Keratinocyte (primary cell): Measurements from ENCODE around the gene FOSB. TPM values are rescaled to one million over a fixed set of nuclear protein-coding genes. Genes with fewer than 3 reads are reported as not detected.
"Not testable (repeated sequence)": the region's sequence is repeated elsewhere in the genome, so short reads cannot be mapped to it uniquely, and the experiment has no call there.

Source experiments
- DNase-seq: peaks from one replicate; pipeline ENCODE4 v3.0.0-alpha.2; 2011; ENCODE audit warnings: low read depth, missing footprints, low spot score
- FAIRE-seq: peaks from 2 replicates; lab custom pipeline; 2011; peaks lifted over from hg19 to GRCh38; lab: Jason Lieb, UNC
- H2AFZ ChIP-seq: 2 replicates; pipeline ENCODE4 v1.6.0; 2012; ENCODE audit warnings: low read length, control low read depth, inconsistent platforms; ENCODE audit not compliant: control insufficient read depth
- H3K27ac ChIP-seq: 2 replicates; pipeline ENCODE4 v1.5.1; 2011; ENCODE audit warnings: low read length; ENCODE audit not compliant: control insufficient read depth, insufficient read depth
- H3K27me3 ChIP-seq: 3 replicates; pipeline ENCODE4 v1.6.0; 2011; ENCODE audit warnings: low read length; ENCODE audit not compliant: control insufficient read depth, insufficient read depth; ENCODE audit errors: extremely low read depth
- H3K36me3 ChIP-seq, 2 experiments: 2 replicates in 1 of 2; 3 replicates in 1 of 2; pipeline ENCODE4 v1.5.1; 2011; ENCODE audit warnings: low read length in 2 of 2, mild to moderate bottlenecking in 1 of 2; ENCODE audit not compliant: control insufficient read depth in 2 of 2, insufficient read depth in 2 of 2; ENCODE audit errors: extremely low read depth in 1 of 2
- H3K4me1 ChIP-seq: 3 replicates; pipeline ENCODE4 v1.5.1; 2011; ENCODE audit warnings: low read length; ENCODE audit not compliant: control insufficient read depth, insufficient read depth; ENCODE audit errors: extremely low read depth
- H3K4me2 ChIP-seq: 3 replicates; pipeline ENCODE4 v1.6.0; 2011; ENCODE audit warnings: low read depth, low read length; ENCODE audit not compliant: control insufficient read depth, insufficient read depth; ENCODE audit errors: extremely low read depth
- H3K4me3 ChIP-seq, 3 experiments: fragments of 200-600 bp in 1 of 3; sonication (generic) in 1 of 3; 2 replicates in 2 of 3; 3 replicates in 1 of 3; pipeline ENCODE4 v1.5.1; 2011 to 2016; ENCODE audit warnings: low read length in 3 of 3, mild to moderate bottlenecking in 3 of 3, control low read depth in 2 of 3, inconsistent platforms in 1 of 3, low read depth in 1 of 3, mixed read lengths in 1 of 3, mixed run types in 1 of 3, moderate library complexity in 1 of 3; ENCODE audit not compliant: control insufficient read depth in 2 of 3, insufficient read depth in 2 of 3; ENCODE audit errors: extremely low read depth in 1 of 3
- H3K79me2 ChIP-seq: 2 replicates; pipeline ENCODE4 v1.6.0; 2012; ENCODE audit warnings: low read length; ENCODE audit not compliant: control insufficient read depth, insufficient read depth
- H3K9ac ChIP-seq: 3 replicates; pipeline ENCODE4 v1.6.0; 2011; ENCODE audit warnings: low read length; ENCODE audit not compliant: control insufficient read depth, insufficient read depth; ENCODE audit errors: extremely low read depth
- H3K9me1 ChIP-seq: 3 replicates; pipeline ENCODE4 v1.6.0; 2011; ENCODE audit warnings: low read length; ENCODE audit not compliant: control insufficient read depth, insufficient read depth; ENCODE audit errors: extremely low read depth
- H3K9me3 ChIP-seq: 2 replicates; pipeline ENCODE4 v1.5.1; 2012; ENCODE audit warnings: low read depth, low read length; ENCODE audit not compliant: control insufficient read depth
- H4K20me1 ChIP-seq: 3 replicates; pipeline ENCODE4 v1.6.0; 2011; ENCODE audit warnings: low read length; ENCODE audit not compliant: control insufficient read depth, insufficient read depth; ENCODE audit errors: extremely low read depth
- CTCF ChIP-seq, 3 experiments: IDR thresholded peaks in 1 of 3; conservative IDR thresholded peaks in 1 of 3; optimal IDR thresholded peaks in 1 of 3; 2 replicates in 2 of 3; 3 replicates in 1 of 3; pipeline versions ENCODE3 to v1.5.1; 2011; ENCODE audit warnings: low read length in 3 of 3, mild to moderate bottlenecking in 3 of 3, moderate library complexity in 2 of 3, control low read depth in 1 of 3, inconsistent platforms in 1 of 3; ENCODE audit not compliant: insufficient read depth in 2 of 3; ENCODE audit errors: extremely low read depth in 1 of 3
- EZH2 ChIP-seq: IDR thresholded peaks from one replicate; pipeline ENCODE4 v1.6.1; 2012; ENCODE audit warnings: inconsistent platforms, mild to moderate bottlenecking, low read length, moderate library complexity
- dilution Hi-C: fragments of 300-500 bp; cut with MboI; formaldehyde crosslinking; loops from one replicate; pipeline ENCODE4 v1.7.0; 2020; ENCODE audit warnings: low sequenced_read_pairs; ENCODE audit not compliant: extremely low pct_ligation_motif_present
- polyA plus RNA-seq, 5 experiments: library from polyadenylated mRNA; depleted of rRNA in 3 of 5; stranded (reverse) in 3 of 5; stranded (forward) in 1 of 5; unstranded in 1 of 5; fragments of >200 nt; gene quantifications; 1 replicate in 1 of 5; 2 replicates in 3 of 5; 3 replicates in 1 of 5; pipeline versions ENCODE4 v1.2.1 to v1.2.3, GENCODE V29; 2011 to 2012; ENCODE audit warnings: missing spikeins in 2 of 5, low read depth in 1 of 5, low replicate concordance in 1 of 5

FOSB gene
- polyA plus RNA-seq, 1 donor (not counting 4 experiments of a cell fraction or from before 2014, with no cell fraction given): 4.6 TPM

GRCh38 chr19:45428384-45429231 is 39.2 kb upstream of the FOSB start:
- Histone ChIP-seq H3K9ac (peak overlapping the region; percentile 70), H3K9me1 (no peaks in the 10 kb centered on the region), H3K27me3 (no peaks in the 10 kb centered on the region), H3K4me2 (peak overlapping the region; percentile 67), H2AFZ (peak overlapping the region; percentile 61), H3K9me3 (no peaks in the 10 kb centered on the region), H3K79me2 (no peaks in the 10 kb centered on the region), H3K27ac (peak overlapping the region; percentile 33), H4K20me1 (no peaks in the 10 kb centered on the region), H3K4me3 (peak overlapping the region; percentile 21 to 47 (median 40)), H3K36me3 (no peaks in the 10 kb centered on the region), H3K4me1 (peaks cover 38% of the 10 kb centered on the region)
- no peak for DNase-seq
- dilution Hi-C loops: no loop called here
- TF ChIP-seq CTCF (optimal IDR thresholded peaks at IDR 0.05 in 1 of 3, IDR thresholded peaks at IDR 0.05 in 1 of 3, conservative IDR thresholded peaks at IDR 0.05 in 1 of 3; ENCODE audit: extremely low read depth in 1 of 3, insufficient read depth in 2 of 3, low read length in 3 of 3): peak in 2 of 3 experiments; percentile 28 to 44
- TF ChIP-seq EZH2: no peak
- FAIRE-seq: no peak

- H3K9me3 ChIP-seq, H3K4me3 ChIP-seq, H2AFZ ChIP-seq, H3K27me3 ChIP-seq, H4K20me1 ChIP-seq, FAIRE-seq, H3K4me2 ChIP-seq, H3K36me3 ChIP-seq, dilution Hi-C loops, H3K27ac ChIP-seq, DNase-seq, H3K79me2 ChIP-seq, H3K9ac ChIP-seq, H3K9me1 ChIP-seq: not testable (repeated sequence)
- H3K4me1 ChIP-seq: peaks cover 29% of the 10 kb centered on the region
Observed at GRCh38 chr19:45429896-45430295, 37.9 kb upstream of the FOSB start.

- FAIRE-seq, H3K9me3 ChIP-seq, H3K27me3 ChIP-seq, H3K36me3 ChIP-seq, H3K4me3 ChIP-seq, DNase-seq, H4K20me1 ChIP-seq, H3K4me2 ChIP-seq, H3K27ac ChIP-seq, H3K79me2 ChIP-seq, H3K9me1 ChIP-seq, H3K9ac ChIP-seq, H2AFZ ChIP-seq, dilution Hi-C loops: not testable (repeated sequence)
- H3K4me1 ChIP-seq: peaks cover 20% of the 10 kb centered on the region
Observed at GRCh38 chr19:45431008-45431407, 36.8 kb upstream of the FOSB start.

DNA sequence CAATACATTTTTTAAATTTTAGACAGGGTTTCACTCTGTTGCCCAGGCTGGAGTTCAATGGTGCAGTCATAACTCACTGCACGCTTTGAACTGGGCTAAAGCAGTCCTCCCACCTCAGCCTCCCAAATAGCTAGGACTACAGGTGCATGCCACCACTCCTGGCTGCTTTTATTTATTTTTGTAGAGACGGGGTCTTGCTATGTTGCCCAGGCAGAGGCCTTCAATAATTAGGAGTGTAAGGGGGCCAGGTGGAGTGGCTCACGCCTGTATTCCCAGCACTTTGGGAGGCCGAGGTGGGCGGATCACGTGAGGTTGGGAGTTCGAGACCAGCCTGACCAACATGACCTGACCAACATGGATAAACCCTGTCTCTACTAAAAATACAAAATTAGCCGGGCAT is 35.3 kb upstream of the FOSB start:
- H3K9me1 ChIP-seq, H3K27ac ChIP-seq, H3K4me3 ChIP-seq, H4K20me1 ChIP-seq, H3K4me2 ChIP-seq, H2AFZ ChIP-seq, FAIRE-seq, H3K9ac ChIP-seq, H3K36me3 ChIP-seq, DNase-seq, H3K9me3 ChIP-seq, dilution Hi-C loops, H3K79me2 ChIP-seq, H3K27me3 ChIP-seq: not testable (repeated sequence)
- H3K4me1 ChIP-seq: peaks cover 12% of the 10 kb centered on the region
